Astrocyte (in vitro differentiated cells and primary cell): ENCODE measurements around the gene SNX5. TPM values are rescaled to one million over a fixed set of nuclear protein-coding genes. Genes with fewer than 3 reads are reported as not detected.

ENCODE experiments used
- DNase-seq: peaks from one replicate; pipeline ENCODE4 v3.0.0-alpha.2; 2010; ENCODE audit warnings: low read depth
- FAIRE-seq: peaks from 2 replicates; lab custom pipeline; 2011; peaks lifted over from hg19 to GRCh38; lab: Jason Lieb, UNC
- H2AFZ ChIP-seq: 2 replicates; pipeline ENCODE4 v1.6.0; 2012; ENCODE audit warnings: low read depth, low read length, inconsistent platforms
- H3K27ac ChIP-seq: 2 replicates; pipeline ENCODE4 v1.5.1; 2011; ENCODE audit warnings: low read depth, low read length, inconsistent platforms
- H3K27me3 ChIP-seq: 2 replicates; pipeline ENCODE4 v1.6.0; 2011; ENCODE audit warnings: low read length, inconsistent platforms; ENCODE audit not compliant: insufficient read depth
- H3K36me3 ChIP-seq: 2 replicates; pipeline ENCODE4 v1.5.1; 2011; ENCODE audit warnings: low read length, inconsistent platforms; ENCODE audit not compliant: insufficient read depth
- H3K4me1 ChIP-seq: 2 replicates; pipeline ENCODE4 v1.5.1; 2011; ENCODE audit warnings: low read length, inconsistent platforms; ENCODE audit not compliant: insufficient read depth
- H3K4me2 ChIP-seq: 2 replicates; pipeline ENCODE4 v1.6.0; 2012; ENCODE audit warnings: low read length, inconsistent platforms
- H3K4me3 ChIP-seq: 2 replicates; pipeline ENCODE4 v1.5.1; 2011; ENCODE audit warnings: low read depth, mild to moderate bottlenecking, low read length, inconsistent platforms; ENCODE audit not compliant: insufficient read depth
- H3K79me2 ChIP-seq: 2 replicates; pipeline ENCODE4 v1.6.0; 2012; ENCODE audit warnings: mild to moderate bottlenecking, low read length, inconsistent platforms; ENCODE audit not compliant: insufficient read depth
- H3K9ac ChIP-seq: 2 replicates; pipeline ENCODE4 v1.6.0; 2012; ENCODE audit warnings: mild to moderate bottlenecking, low read length, inconsistent platforms
- H3K9me3 ChIP-seq: 2 replicates; pipeline ENCODE4 v1.5.1; 2012; ENCODE audit warnings: low read depth, mild to moderate bottlenecking, low read length, inconsistent platforms; ENCODE audit not compliant: insufficient read depth
- H4K20me1 ChIP-seq: 2 replicates; pipeline ENCODE4 v1.6.0; 2012; ENCODE audit warnings: low read length, inconsistent platforms; ENCODE audit not compliant: insufficient read depth
- H3K27ac Mint-ChIP-seq: one replicate; pipeline ENCODE4 v1.8.0; 2021; ENCODE audit warnings: mild to moderate bottlenecking, mixed read lengths; ENCODE audit not compliant: unreplicated experiment
- H3K27me3 Mint-ChIP-seq: one replicate; pipeline ENCODE4 v1.8.0; 2021; ENCODE audit warnings: low read depth, mixed read lengths; ENCODE audit not compliant: unreplicated experiment
- H3K36me3 Mint-ChIP-seq: one replicate; pipeline ENCODE4 v1.8.0; 2021; ENCODE audit warnings: low read depth, mixed read lengths; ENCODE audit not compliant: unreplicated experiment
- H3K4me1 Mint-ChIP-seq: one replicate; pipeline ENCODE4 v1.8.0; 2021; ENCODE audit warnings: low read depth, mixed read lengths; ENCODE audit not compliant: unreplicated experiment
- H3K4me3 Mint-ChIP-seq: one replicate; pipeline ENCODE4 v1.8.0; 2021; ENCODE audit warnings: mild to moderate bottlenecking, moderate library complexity, mixed read lengths; ENCODE audit not compliant: unreplicated experiment
- H3K9me3 Mint-ChIP-seq: one replicate; pipeline ENCODE4 v1.8.0; 2021; ENCODE audit warnings: mild to moderate bottlenecking, mixed read lengths; ENCODE audit not compliant: unreplicated experiment
- EZH2 ChIP-seq: IDR thresholded peaks from 2 replicates; pipeline ENCODE4 v1.6.1; 2012; ENCODE audit warnings: mild to moderate bottlenecking, low read length, inconsistent platforms; ENCODE audit not compliant: insufficient read depth
- total RNA-seq: library from RNA; stranded (reverse); gene quantifications from 2 replicates; pipeline ENCODE4 v1.2.1, GENCODE V29; 2021
- TF ChIP-seq, protein P1 (sequence below): IDR thresholded peaks from 2 replicates; pipeline ENCODE4 v1.5.1; 2011; ENCODE audit warnings: low read depth, mild to moderate bottlenecking, inconsistent platforms, low read length, moderate library complexity; ENCODE audit not compliant: insufficient read depth

SNX5 gene
- total RNA-seq, 1 donor from 2014 or later: 95.1 TPM

DNA sequence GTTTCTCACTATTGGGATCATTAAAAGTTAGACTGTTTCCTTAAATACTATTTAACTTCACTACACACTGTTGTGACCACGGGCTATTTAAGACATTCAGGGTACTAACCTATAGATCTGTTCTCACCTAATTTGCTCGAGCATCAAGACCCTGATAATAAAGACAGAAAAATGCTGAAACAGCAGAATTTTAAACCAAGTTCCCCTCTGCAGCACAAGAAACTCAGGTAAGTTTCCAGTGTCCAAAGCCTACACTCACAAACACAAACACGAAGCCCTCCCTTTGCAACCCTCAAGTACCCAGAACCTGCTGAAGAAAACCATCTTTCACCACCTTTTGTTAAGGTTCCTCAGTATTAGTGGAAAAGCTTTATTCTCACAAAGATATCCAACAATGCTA is 4.0 kb downstream of the SNX5 start:
- Mint-ChIP-seq H3K4me1 (peaks cover 43% of the 10 kb centered on the region), H3K36me3 (peaks cover 12% of the 10 kb centered on the region)
- peaks cover 84% of the 10 kb centered on the region for H4K20me1 ChIP-seq

DNA sequence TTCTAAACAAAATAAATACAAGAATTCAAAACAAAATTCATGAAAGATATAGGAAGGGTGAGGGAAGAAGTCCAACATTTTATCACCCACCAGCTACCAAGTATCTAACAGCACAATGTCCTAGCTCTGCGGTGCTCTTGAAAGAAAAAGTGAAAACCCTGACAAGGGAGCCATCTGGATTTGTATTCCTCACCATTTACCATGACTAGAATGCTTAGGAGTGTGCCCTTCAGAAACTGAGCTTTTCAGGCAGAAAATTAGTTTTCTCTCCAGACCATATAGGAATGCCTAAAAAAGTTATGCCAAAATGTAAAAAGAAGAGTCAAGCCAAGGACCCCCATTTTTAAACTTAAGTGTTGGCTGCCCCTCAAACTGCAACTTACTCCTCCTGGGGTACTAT is 4.5 kb downstream of the SNX5 start:
- Histone ChIP-seq H3K4me3 (no peak overlapping the region), H3K4me2 (peak overlapping the region; percentile 95)
- peaks cover 12% of the 10 kb centered on the region for H3K36me3 Mint-ChIP-seq

More for the DNA sequence above, 4.0 kb downstream of the SNX5 start:
- peak overlapping the region; percentile 90 for H3K4me3 ChIP-seq
- Mint-ChIP-seq H3K27ac (peak overlapping the region; percentile 87), H3K4me3 (peak overlapping the region; percentile 85), H3K27me3 (no peaks in the 10 kb centered on the region), H3K9me3 (no peaks in the 10 kb centered on the region)
- no peaks in the 10 kb centered on the region for H3K9me3 ChIP-seq
- DNase-seq (no peak), FAIRE-seq (no peak)
- no peaks in the 10 kb centered on the region for H3K27me3 ChIP-seq
- peak overlapping the region; percentile 98 for H3K9ac ChIP-seq
- peak overlapping the region; percentile 95 for H3K4me2 ChIP-seq
- peaks cover 6% of the 10 kb centered on the region for H3K36me3 ChIP-seq
- peaks cover 49% of the 10 kb centered on the region for H3K4me1 ChIP-seq
- TF ChIP-seq EZH2: no peak
- TF ChIP-seq, protein P1, sequence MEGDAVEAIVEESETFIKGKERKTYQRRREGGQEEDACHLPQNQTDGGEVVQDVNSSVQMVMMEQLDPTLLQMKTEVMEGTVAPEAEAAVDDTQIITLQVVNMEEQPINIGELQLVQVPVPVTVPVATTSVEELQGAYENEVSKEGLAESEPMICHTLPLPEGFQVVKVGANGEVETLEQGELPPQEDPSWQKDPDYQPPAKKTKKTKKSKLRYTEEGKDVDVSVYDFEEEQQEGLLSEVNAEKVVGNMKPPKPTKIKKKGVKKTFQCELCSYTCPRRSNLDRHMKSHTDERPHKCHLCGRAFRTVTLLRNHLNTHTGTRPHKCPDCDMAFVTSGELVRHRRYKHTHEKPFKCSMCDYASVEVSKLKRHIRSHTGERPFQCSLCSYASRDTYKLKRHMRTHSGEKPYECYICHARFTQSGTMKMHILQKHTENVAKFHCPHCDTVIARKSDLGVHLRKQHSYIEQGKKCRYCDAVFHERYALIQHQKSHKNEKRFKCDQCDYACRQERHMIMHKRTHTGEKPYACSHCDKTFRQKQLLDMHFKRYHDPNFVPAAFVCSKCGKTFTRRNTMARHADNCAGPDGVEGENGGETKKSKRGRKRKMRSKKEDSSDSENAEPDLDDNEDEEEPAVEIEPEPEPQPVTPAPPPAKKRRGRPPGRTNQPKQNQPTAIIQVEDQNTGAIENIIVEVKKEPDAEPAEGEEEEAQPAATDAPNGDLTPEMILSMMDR: no peak
- no peak overlapping the region for H2AFZ ChIP-seq
- peaks cover 96% of the 10 kb centered on the region for H3K79me2 ChIP-seq
- no peak overlapping the region for H3K27ac ChIP-seq

More for the DNA sequence above, 4.5 kb downstream of the SNX5 start:
- Histone ChIP-seq H2AFZ (no peak overlapping the region), H3K27me3 (no peaks in the 10 kb centered on the region), H3K27ac (no peak overlapping the region), H3K79me2 (peaks cover 97% of the 10 kb centered on the region), H3K9ac (no peak overlapping the region), H3K36me3 (peaks cover 6% of the 10 kb centered on the region), H4K20me1 (peaks cover 89% of the 10 kb centered on the region), H3K9me3 (no peaks in the 10 kb centered on the region), H3K4me1 (peaks cover 54% of the 10 kb centered on the region)
- H3K4me3 Mint-ChIP-seq: peak overlapping the region; percentile 85
- FAIRE-seq: no peak
- H3K27me3 Mint-ChIP-seq: no peaks in the 10 kb centered on the region
- no peaks in the 10 kb centered on the region for H3K9me3 Mint-ChIP-seq
- no peak for DNase-seq
- no peak for TF ChIP-seq EZH2
- TF ChIP-seq, protein P1: no peak
- peaks cover 48% of the 10 kb centered on the region for H3K4me1 Mint-ChIP-seq
- no peak overlapping the region for H3K27ac Mint-ChIP-seq
